ENCODE results near the gene COX6A2. TPM values are rescaled to one million over a fixed set of nuclear protein-coding genes. Genes with fewer than 3 reads are reported as not detected.
"Not testable (repeated sequence)": the region's sequence is repeated elsewhere in the genome, so short reads cannot be mapped to it uniquely, and the experiment has no call there.

COX6A2 gene
- total RNA-seq, 1 donor from 2014 or later = not detected

GRCh38 chr16:31440516-31441184, 12.5 kb upstream of the COX6A2 start:
- Mint-ChIP-seq H3K27me3 (ENCODE audit: insufficient read depth) (peaks cover 9% of the 10 kb centered on the region), H3K4me3 (no peak overlapping the region), H3K36me3 (ENCODE audit: low read depth) (no peaks in the 10 kb centered on the region), H3K9me3 (no peaks in the 10 kb centered on the region), H3K27ac (no peak overlapping the region), H3K4me1 (ENCODE audit: low read depth) (peaks cover 19% of the 10 kb centered on the region)
- intact Hi-C loops (cut with micrococcal nuclease) = loop anchor here (5.0 to 10.0 kb wide), 5 partner anchors 223 to 486 kb away; partner anchors contain the start of genes KAT8, PYDC1, SETD1A and VKORC1
- no peak for DNase-seq (ENCODE audit: low spot score)

DNA sequence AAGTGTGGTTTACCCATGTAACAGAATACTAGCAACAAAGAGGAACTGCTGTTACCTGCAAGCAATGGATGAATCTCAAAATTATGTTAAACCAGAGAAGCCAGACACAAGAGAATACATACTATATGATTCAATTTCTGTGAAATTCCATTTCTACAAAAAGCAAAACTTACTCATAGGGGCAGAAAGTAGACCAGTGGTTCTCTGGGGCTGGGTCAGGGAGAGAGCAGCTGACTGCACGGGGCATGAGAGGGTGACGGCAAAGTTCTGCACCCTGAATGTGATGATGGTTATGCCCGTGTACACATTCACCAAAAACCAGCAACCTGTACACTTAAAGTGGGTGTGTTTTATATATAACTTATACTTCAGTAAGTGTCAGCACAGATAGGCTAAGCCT, 11.4 kb upstream of the COX6A2 start:
- Mint-ChIP-seq H3K27ac (no peak overlapping the region), H3K4me3 (peak overlapping the region; percentile 19), H3K9me3 (no peaks in the 10 kb centered on the region), H3K27me3 (ENCODE audit: insufficient read depth) (peaks cover 4% of the 10 kb centered on the region), H3K36me3 (ENCODE audit: low read depth) (no peaks in the 10 kb centered on the region), H3K4me1 (ENCODE audit: low read depth) (peaks cover 19% of the 10 kb centered on the region)
- no peak for DNase-seq (ENCODE audit: low spot score)
- intact Hi-C loops (cut with micrococcal nuclease) = no loop called here

- intact Hi-C loops (cut with micrococcal nuclease); H3K9me3 Mint-ChIP-seq; H3K36me3 Mint-ChIP-seq (ENCODE audit: low read depth); H3K27ac Mint-ChIP-seq; H3K4me3 Mint-ChIP-seq; DNase-seq (ENCODE audit: low spot score); H3K27me3 Mint-ChIP-seq (ENCODE audit: insufficient read depth): not testable (repeated sequence)
- H3K4me1 Mint-ChIP-seq (ENCODE audit: low read depth) = peaks cover 19% of the 10 kb centered on the region
These were observed 10.9 kb upstream of the COX6A2 start for GRCh38 chr16:31439023-31439422.

GRCh38 chr16:31438414-31438813, 10.3 kb upstream of the COX6A2 start:
- DNase-seq (ENCODE audit: low spot score) = no peak
- Mint-ChIP-seq H3K27ac (no peak overlapping the region), H3K4me3 (no peak overlapping the region), H3K4me1 (ENCODE audit: low read depth) (peaks cover 19% of the 10 kb centered on the region), H3K36me3 (ENCODE audit: low read depth) (no peaks in the 10 kb centered on the region), H3K27me3 (ENCODE audit: insufficient read depth) (peaks cover 4% of the 10 kb centered on the region), H3K9me3 (no peaks in the 10 kb centered on the region)
- intact Hi-C loops (cut with micrococcal nuclease) = no loop called here

DNA sequence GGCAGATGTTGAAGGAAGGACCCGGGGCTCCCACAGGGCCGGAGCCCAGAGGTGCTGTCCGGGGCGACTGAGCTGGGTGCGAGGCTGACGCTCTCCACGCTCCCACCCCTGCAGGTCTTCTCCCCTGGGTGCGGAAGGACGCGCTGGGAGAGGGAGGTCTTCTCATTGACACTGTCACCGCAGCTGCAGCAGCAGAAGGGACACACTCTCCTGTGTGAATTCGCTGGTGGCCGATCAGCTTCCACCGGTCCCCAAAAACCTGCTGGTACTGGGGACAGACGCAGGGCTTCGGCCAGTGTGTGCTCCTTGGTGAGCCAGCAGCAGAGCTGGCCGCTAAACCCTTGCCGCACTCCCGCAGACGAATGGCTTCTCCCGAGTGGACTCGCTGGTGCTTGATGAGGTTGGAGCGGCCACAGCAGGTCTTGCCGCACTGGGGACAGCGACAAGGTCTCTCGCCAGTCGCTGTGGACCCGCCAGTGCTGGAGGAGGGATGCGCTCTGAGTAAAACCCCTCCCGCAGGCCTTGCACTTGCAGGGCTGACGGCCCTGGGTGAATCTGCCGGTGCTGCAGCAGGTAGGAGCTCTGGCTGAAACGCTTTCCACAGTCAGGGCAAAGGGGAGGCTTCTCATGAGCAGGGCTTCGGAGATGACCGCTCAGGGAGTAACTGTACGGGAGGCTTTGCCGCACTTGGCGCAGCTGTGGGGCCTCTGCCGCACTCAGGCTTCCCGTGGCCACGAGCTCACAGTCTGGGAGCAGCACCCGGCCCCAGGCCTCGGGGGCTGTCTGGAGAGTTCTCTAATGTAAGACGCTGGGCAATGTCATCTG, 8.3 kb upstream of the COX6A2 start:
- H3K36me3 Mint-ChIP-seq (ENCODE audit: low read depth) = no peaks in the 10 kb centered on the region
- H3K27me3 Mint-ChIP-seq (ENCODE audit: insufficient read depth) = no peaks in the 10 kb centered on the region
- no peak overlapping the region for H3K27ac Mint-ChIP-seq
- intact Hi-C loops (cut with micrococcal nuclease) = no loop called here
- peaks cover 12% of the 10 kb centered on the region for H3K4me1 Mint-ChIP-seq (ENCODE audit: low read depth)
- DNase-seq (ENCODE audit: low spot score) = no peak
- no peak overlapping the region for H3K4me3 Mint-ChIP-seq
- H3K9me3 Mint-ChIP-seq = no peaks in the 10 kb centered on the region

- H3K9me3 Mint-ChIP-seq = no peaks in the 10 kb centered on the region
- H3K27me3 Mint-ChIP-seq (ENCODE audit: insufficient read depth) = no peaks in the 10 kb centered on the region
- no peaks in the 10 kb centered on the region for H3K36me3 Mint-ChIP-seq (ENCODE audit: low read depth)
- H3K4me3 Mint-ChIP-seq = no peak overlapping the region
- H3K4me1 Mint-ChIP-seq (ENCODE audit: low read depth) = peaks cover 20% of the 10 kb centered on the region
- H3K27ac Mint-ChIP-seq = no peak overlapping the region
- no peak for DNase-seq (ENCODE audit: low spot score)
- intact Hi-C loops (cut with micrococcal nuclease) = no loop called here
These were observed 7.4 kb upstream of the COX6A2 start for GRCh38 chr16:31435341-31436220.

GRCh38 chr16:31430380-31431052, 2.4 kb upstream of the COX6A2 start:
- Mint-ChIP-seq H3K4me3 (no peak overlapping the region), H3K9me3 (no peaks in the 10 kb centered on the region), H3K27me3 (ENCODE audit: insufficient read depth) (peaks cover 2% of the 10 kb centered on the region), H3K4me1 (ENCODE audit: low read depth) (peaks cover 20% of the 10 kb centered on the region), H3K27ac (no peak overlapping the region), H3K36me3 (ENCODE audit: low read depth) (no peaks in the 10 kb centered on the region)
- intact Hi-C loops (cut with micrococcal nuclease) = no loop called here
- DNase-seq (ENCODE audit: low spot score) = no peak

DNA sequence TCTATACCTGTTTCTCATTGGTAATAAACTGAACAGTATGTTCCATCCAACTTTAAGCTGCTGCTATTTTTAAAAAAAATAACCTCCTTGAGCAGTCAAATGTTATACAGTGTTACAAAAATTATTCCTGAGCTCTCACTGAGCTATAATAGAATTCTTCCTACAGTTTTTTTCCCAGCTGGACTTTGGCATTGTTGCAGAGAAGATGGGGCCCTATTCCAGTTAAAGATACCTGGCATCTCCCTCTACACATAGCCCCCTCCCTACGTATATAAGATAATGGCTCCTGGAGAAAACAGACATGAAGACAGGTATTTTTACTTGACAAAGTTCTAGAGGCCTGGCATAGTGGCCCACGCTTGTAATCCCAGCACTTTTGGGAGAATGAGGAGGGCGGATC, 1.6 kb upstream of the COX6A2 start:
- intact Hi-C loops (cut with micrococcal nuclease) = loop anchor here (1.0 kb wide), 1 partner anchor 8 kb away; no protein-coding TSS in a partner anchor
- Mint-ChIP-seq H3K27me3 (ENCODE audit: insufficient read depth) (peaks cover 2% of the 10 kb centered on the region), H3K36me3 (ENCODE audit: low read depth) (no peaks in the 10 kb centered on the region), H3K4me3 (no peak overlapping the region), H3K4me1 (ENCODE audit: low read depth) (peaks cover 23% of the 10 kb centered on the region), H3K27ac (no peak overlapping the region), H3K9me3 (no peaks in the 10 kb centered on the region)
- no peak for DNase-seq (ENCODE audit: low spot score)

DNA sequence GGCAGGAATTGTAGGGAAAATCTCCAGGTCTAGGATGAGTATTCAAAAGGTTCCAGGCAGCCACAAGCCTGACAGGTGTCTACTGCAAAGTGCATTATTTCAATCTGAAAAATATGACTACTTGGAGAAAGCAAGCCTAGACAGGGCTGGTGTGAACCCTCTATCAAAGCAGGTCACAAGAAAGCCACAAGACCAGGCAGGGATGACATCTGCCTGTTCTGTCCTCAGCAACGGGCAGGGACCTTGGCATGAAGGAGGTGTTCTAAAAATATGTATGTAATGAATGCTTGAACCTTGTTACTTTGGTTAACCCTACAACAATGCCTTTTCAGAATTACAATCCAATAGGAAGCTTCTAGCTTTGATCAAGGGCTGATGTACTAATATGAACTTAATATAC, 1.2 kb upstream of the COX6A2 start:
- intact Hi-C loops (cut with micrococcal nuclease) = loop anchor here (1.0 kb wide), 1 partner anchor 8 kb away; no protein-coding TSS in a partner anchor
- Mint-ChIP-seq H3K36me3 (ENCODE audit: low read depth) (no peaks in the 10 kb centered on the region), H3K27me3 (ENCODE audit: insufficient read depth) (peaks cover 2% of the 10 kb centered on the region), H3K9me3 (no peaks in the 10 kb centered on the region), H3K27ac (no peak overlapping the region), H3K4me1 (ENCODE audit: low read depth) (peaks cover 25% of the 10 kb centered on the region), H3K4me3 (no peak overlapping the region)
- no peak for DNase-seq (ENCODE audit: low spot score)

DNA sequence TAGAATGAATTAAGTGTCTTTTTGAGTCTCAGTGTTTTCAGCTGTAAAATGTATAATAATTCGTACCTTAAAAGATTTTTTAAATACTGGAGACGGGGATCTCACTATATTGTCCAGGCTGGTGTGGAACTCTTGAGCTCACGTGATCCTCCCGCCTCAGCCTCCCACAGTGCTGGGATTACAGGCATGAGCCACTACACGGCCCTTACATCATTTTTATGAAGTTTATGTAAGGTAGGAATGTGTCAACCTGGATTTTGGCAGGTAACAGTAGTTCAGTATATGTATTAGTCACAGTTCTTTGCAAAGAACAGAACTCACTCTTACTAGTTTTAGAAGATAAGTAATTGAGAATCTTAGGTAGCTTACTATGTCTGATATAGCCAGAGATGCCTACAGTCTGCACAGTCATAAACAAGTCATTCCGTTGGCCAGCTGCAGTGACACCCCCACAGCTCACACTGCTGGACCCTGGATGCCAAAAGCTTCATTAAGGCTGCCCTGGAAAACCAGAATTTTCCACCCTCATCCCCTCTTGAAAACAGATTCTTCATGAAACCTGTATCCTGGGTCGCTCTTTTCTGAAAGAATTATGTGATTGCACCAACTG, 583 bp upstream of the COX6A2 start:
- intact Hi-C loops (cut with micrococcal nuclease) = loop anchor here (1.0 kb wide), 1 partner anchor 7 kb away; no protein-coding TSS in a partner anchor
- Mint-ChIP-seq H3K36me3 (ENCODE audit: low read depth) (no peaks in the 10 kb centered on the region), H3K27ac (no peak overlapping the region)

GRCh38 chr16:31427441-31428278, 500 bp downstream of the COX6A2 start:
- intact Hi-C loops (cut with micrococcal nuclease) = loop anchor here (2.0 kb wide), 1 partner anchor 31 kb away; the partner anchor contains the start of gene ARMC5
- peaks cover 42% of the 10 kb centered on the region for H3K4me1 Mint-ChIP-seq (ENCODE audit: low read depth)
- peaks cover 3% of the 10 kb centered on the region for H3K9me3 Mint-ChIP-seq
- peak; percentile 47 for DNase-seq (ENCODE audit: low spot score)
- H3K27ac Mint-ChIP-seq = no peak overlapping the region
- H3K36me3 Mint-ChIP-seq (ENCODE audit: low read depth) = peaks cover 2% of the 10 kb centered on the region
- no peak overlapping the region for H3K4me3 Mint-ChIP-seq
- peaks cover 5% of the 10 kb centered on the region for H3K27me3 Mint-ChIP-seq (ENCODE audit: insufficient read depth)

More for the DNA sequence above, 583 bp upstream of the COX6A2 start:
- DNase-seq (ENCODE audit: low spot score) = no peak
- peaks cover 2% of the 10 kb centered on the region for H3K27me3 Mint-ChIP-seq (ENCODE audit: insufficient read depth)
- H3K4me1 Mint-ChIP-seq (ENCODE audit: low read depth) = peaks cover 31% of the 10 kb centered on the region
- no peaks in the 10 kb centered on the region for H3K9me3 Mint-ChIP-seq
- H3K4me3 Mint-ChIP-seq = no peak overlapping the region

All from activated T-helper 1 cell treated with anti-CD3 and anti-CD28 coated beads, Interleukin-12 subunit alpha, Interleukin-12 subunit beta, Interleukin-2, Interleukin-4 antibody, amounts not matched to agents 30 ng/mL and 10 ng/mL and 1 ng/mL, durations not matched to agents 14 hours and 24 hours and 36 hours (primary cell).